HCT116 (cell line): ENCODE results near the gene ALX4. TPM values are rescaled to one million over a fixed set of nuclear protein-coding genes. Genes with fewer than 3 reads are reported as not detected.

ENCODE experiments used
- ATAC-seq: fragments of 200-7000 bp; cut with Tn5 transposase; 2 replicates; pipeline ENCODE4 v1.9.1; 2020; ENCODE audit warnings: mild to moderate bottlenecking, moderate library complexity
- BruUV-seq: library from RNA; stranded (reverse); fragments of 400-500 nt; replicated peaks from 2 replicates; lab custom pipeline; 2021; lab: Mats Ljungman, UMichigan
- CTCF ChIA-PET: fragments of 300-600 bp; sonication (Branson Sonifier 250); formaldehyde crosslinking; loops from one replicate; lab custom pipeline; 2021; ENCODE audit warnings: antibody characterized with exemption; lab: Charles Lee
- POLR2A ChIA-PET: fragments of 300-600, 350-600 bp; sonication (Branson Sonifier 250); formaldehyde crosslinking; loops from one replicate; lab custom pipeline; 2021; ENCODE audit warnings: antibody characterized with exemption; lab: Charles Lee
- RAD21 ChIA-PET, 2 experiments: fragments of 300-600 bp; sonication (Branson Sonifier 250); formaldehyde crosslinking; loops; one replicate each; lab custom pipeline; 2023; ENCODE audit warnings: low total read pairs in 2 of 2; ENCODE audit not compliant: uncharacterized antibody in 2 of 2, unreplicated experiment in 2 of 2, low non-redundant PET in 1 of 2; lab: Charles Lee
- DNase-seq: peaks from one replicate; pipeline ENCODE4 v3.0.0-alpha.2; 2010; ENCODE audit warnings: low read depth, low spot score
- H2AFZ ChIP-seq: fragments of 200-600 bp; shearing (Covaris generic), sonication (generic); 2 replicates; pipeline ENCODE4 v1.6.1; 2017; ENCODE audit warnings: low read depth, mixed run types, mixed read lengths, antibody characterized with exemption, low read length; ENCODE audit not compliant: poor library complexity, severe bottlenecking
- H3K27ac ChIP-seq: 2 replicates; pipeline ENCODE4 v1.5.1; 2012; ENCODE audit warnings: low read depth, low read length
- H3K27me3 ChIP-seq: fragments of 200-600 bp; sonication (generic); 2 replicates; pipeline ENCODE4 v1.6.1; 2016; ENCODE audit warnings: mixed run types, low read length, mixed read lengths; ENCODE audit not compliant: insufficient read depth
- H3K36me3 ChIP-seq, 2 experiments: fragments of 200-500 bp in 1 of 2; fragments of 200-600 bp in 1 of 2; sonication (Bioruptor generic) in 1 of 2; sonication (generic) in 1 of 2; 2 replicates each; pipeline versions ENCODE4 v1.5.1 to v1.6.1; 2014 to 2016; ENCODE audit warnings: low read length in 2 of 2, inconsistent platforms in 1 of 2, mixed read lengths in 1 of 2, mixed run types in 1 of 2; ENCODE audit not compliant: insufficient read depth in 2 of 2, control insufficient read depth in 1 of 2
- H3K4me1 ChIP-seq, 2 experiments: fragments of 200-600 bp in 1 of 2; sonication (generic) in 1 of 2; 2 replicates each; pipeline versions ENCODE4 v1.5.1 to v1.6.1; 2012 to 2017; ENCODE audit warnings: low read length in 2 of 2, inconsistent platforms in 1 of 2, mild to moderate bottlenecking in 1 of 2, mixed read lengths in 1 of 2, mixed run types in 1 of 2, moderate library complexity in 1 of 2; ENCODE audit not compliant: insufficient read depth in 2 of 2, control insufficient read depth in 1 of 2
- H3K4me2 ChIP-seq: fragments of 200-600 bp; sonication (generic); 2 replicates; pipeline ENCODE4 v1.6.1; 2017; ENCODE audit warnings: mixed run types, low read length, mixed read lengths
- H3K4me3 ChIP-seq, 2 experiments: fragments of 200-600 bp in 1 of 2; sonication (generic) in 1 of 2; replicated peaks in 1 of 2; 2 replicates each; pipeline ENCODE4 v1.5.1; 2011 to 2016; ENCODE audit warnings: low read length in 2 of 2, control low read depth in 1 of 2, low read depth in 1 of 2, mild to moderate bottlenecking in 1 of 2, mixed read lengths in 1 of 2, mixed run types in 1 of 2
- H3K79me2 ChIP-seq: fragments of 200-600 bp; sonication (generic); 2 replicates; pipeline ENCODE4 v1.6.1; 2017; ENCODE audit warnings: mild to moderate bottlenecking, mixed run types, low read length, moderate library complexity, mixed read lengths; ENCODE audit not compliant: insufficient read depth
- H3K9ac ChIP-seq: fragments of 200-600 bp; sonication (generic); 2 replicates; pipeline ENCODE4 v1.6.1; 2016; ENCODE audit warnings: low read length, mixed read lengths
- H3K9me2 ChIP-seq: fragments of 200-600 bp; sonication (generic), shearing (Covaris generic); 2 replicates; pipeline ENCODE4 v1.6.1; 2017; ENCODE audit warnings: mixed run types, mild to moderate bottlenecking, moderate library complexity; ENCODE audit not compliant: insufficient read depth
- H3K9me3 ChIP-seq, 2 experiments: fragments of 200-500 bp in 1 of 2; fragments of 200-600 bp in 1 of 2; sonication (Bioruptor generic) in 1 of 2; sonication (generic) in 1 of 2; 2 replicates each; pipeline ENCODE4 v1.6.1; 2014 to 2017; ENCODE audit warnings: low read length in 2 of 2, mixed read lengths in 2 of 2, inconsistent platforms in 1 of 2, low read depth in 1 of 2, mild to moderate bottlenecking in 1 of 2, mixed run types in 1 of 2, moderate library complexity in 1 of 2; ENCODE audit not compliant: control insufficient read depth in 1 of 2, insufficient read depth in 1 of 2
- H4K20me1 ChIP-seq: fragments of 200-600 bp; sonication (generic), shearing (Covaris generic); 2 replicates; pipeline ENCODE4 v1.6.1; 2017; ENCODE audit warnings: mixed run types, mild to moderate bottlenecking, moderate library complexity; ENCODE audit not compliant: insufficient read depth
- ATF3 ChIP-seq: IDR thresholded peaks from 2 replicates; pipeline ENCODE4 v1.6.1; 2012
- ELF1 ChIP-seq: IDR thresholded peaks from 2 replicates; pipeline ENCODE4 v1.6.1; 2012; ENCODE audit warnings: low read depth, borderline replicate concordance
- RAD21 ChIP-seq: IDR thresholded peaks from 2 replicates; pipeline ENCODE4 v1.6.1; 2012; ENCODE audit warnings: low read depth, mild to moderate bottlenecking
- REST ChIP-seq: IDR thresholded peaks from 2 replicates; pipeline ENCODE4 v1.6.1; 2012; ENCODE audit warnings: low read depth
- SIN3A ChIP-seq: IDR thresholded peaks from 2 replicates; pipeline ENCODE4 v1.6.1; 2012; ENCODE audit warnings: low read depth
- ZBTB33 ChIP-seq: IDR thresholded peaks from 2 replicates; pipeline ENCODE4 v1.6.1; 2011; ENCODE audit warnings: mild to moderate bottlenecking, low read length, moderate library complexity; ENCODE audit not compliant: insufficient replicate concordance; ENCODE audit errors: extremely low read depth
- ZFX ChIP-seq: fragments of 450-650 bp; IDR thresholded peaks from 2 replicates; pipeline ENCODE4 v1.6.1; 2017
- intact Hi-C: fragments of 100-400 bp; cut with micrococcal nuclease; formaldehyde crosslinking; loops from 2 replicates; pipeline ENCODE4 v1.10.0; 2022
- total RNA-seq: library from RNA; stranded (reverse); gene quantifications from one replicate; pipeline ENCODE4 v1.2.1, GENCODE V29; 2021; ENCODE audit not compliant: unreplicated experiment

ALX4 gene
- total RNA-seq, 1 experiment from 2014 or later, result not detected

- no peak for TF ChIP-seq RAD21
- TF ChIP-seq SIN3A, result no peak
- no peak for TF ChIP-seq ELF1
- no peak for TF ChIP-seq ZBTB33
- POLR2A ChIA-PET, result no interaction called here
- H3K27ac ChIP-seq, result no peak overlapping the region
- no peak overlapping the region for H3K4me2 ChIP-seq
- CTCF ChIA-PET, result no interaction called here
- no peaks in the 10 kb centered on the region for H3K4me1 ChIP-seq
- no peak overlapping the region for H3K9ac ChIP-seq
- DNase-seq (no peak), ATAC-seq (no peak)
- H4K20me1 ChIP-seq, result no peaks in the 10 kb centered on the region
- no peaks in the 10 kb centered on the region for H3K9me3 ChIP-seq
- H2AFZ ChIP-seq, result no peak overlapping the region
- intact Hi-C loops, result no loop called here
- no TSS peak for BruUV-seq
- H3K27me3 ChIP-seq, result peaks cover 19% of the 10 kb centered on the region; the same call in 1 of the 2 replicates
- no peaks in the 10 kb centered on the region for H3K9me2 ChIP-seq
- RAD21 ChIA-PET, result no interaction called here
- H3K36me3 ChIP-seq, result no peaks in the 10 kb centered on the region
- no peaks in the 10 kb centered on the region for H3K79me2 ChIP-seq
- no peak overlapping the region for H3K4me3 ChIP-seq
Observed at GRCh38 chr11:44310463-44311272, 729 bp upstream of the ALX4 start.

- ChIA-PET RAD21 (no interaction called here), POLR2A (no interaction called here), CTCF (no interaction called here)
- H3K27ac ChIP-seq, result no peak overlapping the region
- H3K79me2 ChIP-seq, result no peaks in the 10 kb centered on the region
- intact Hi-C loops, result no loop called here
- no peaks in the 10 kb centered on the region for H4K20me1 ChIP-seq
- no peaks in the 10 kb centered on the region for H3K4me1 ChIP-seq
- ATAC-seq (no peak), DNase-seq (no peak)
- H3K9me3 ChIP-seq, result no peaks in the 10 kb centered on the region
- H3K9ac ChIP-seq, result no peak overlapping the region
- H3K4me2 ChIP-seq, result no peak overlapping the region
- no peaks in the 10 kb centered on the region for H3K36me3 ChIP-seq
- no peak overlapping the region for H2AFZ ChIP-seq
- no TSS peak for BruUV-seq
- no peaks in the 10 kb centered on the region for H3K9me2 ChIP-seq
- TF ChIP-seq ATF3, result no peak
- TF ChIP-seq ZFX, result no peak
- no peak for TF ChIP-seq REST
- peaks cover 16% of the 10 kb centered on the region; the same call in 1 of the 2 replicates for H3K27me3 ChIP-seq
- H3K4me3 ChIP-seq, result no peak overlapping the region
Observed at GRCh38 chr11:44310206-44310462, 195 bp upstream of the ALX4 start.
